Measurements from ENCODE around the gene TIMM22. TPM values are rescaled to one million over a fixed set of nuclear protein-coding genes. Genes with fewer than 3 reads are reported as not detected.

TIMM22 gene
- total and polyA plus RNA-seq, 2 of the 13 experiments (the other 11 are each of a cell fraction or from before 2014, with no cell fraction given) = 6.2 to 15.5 TPM

DNA sequence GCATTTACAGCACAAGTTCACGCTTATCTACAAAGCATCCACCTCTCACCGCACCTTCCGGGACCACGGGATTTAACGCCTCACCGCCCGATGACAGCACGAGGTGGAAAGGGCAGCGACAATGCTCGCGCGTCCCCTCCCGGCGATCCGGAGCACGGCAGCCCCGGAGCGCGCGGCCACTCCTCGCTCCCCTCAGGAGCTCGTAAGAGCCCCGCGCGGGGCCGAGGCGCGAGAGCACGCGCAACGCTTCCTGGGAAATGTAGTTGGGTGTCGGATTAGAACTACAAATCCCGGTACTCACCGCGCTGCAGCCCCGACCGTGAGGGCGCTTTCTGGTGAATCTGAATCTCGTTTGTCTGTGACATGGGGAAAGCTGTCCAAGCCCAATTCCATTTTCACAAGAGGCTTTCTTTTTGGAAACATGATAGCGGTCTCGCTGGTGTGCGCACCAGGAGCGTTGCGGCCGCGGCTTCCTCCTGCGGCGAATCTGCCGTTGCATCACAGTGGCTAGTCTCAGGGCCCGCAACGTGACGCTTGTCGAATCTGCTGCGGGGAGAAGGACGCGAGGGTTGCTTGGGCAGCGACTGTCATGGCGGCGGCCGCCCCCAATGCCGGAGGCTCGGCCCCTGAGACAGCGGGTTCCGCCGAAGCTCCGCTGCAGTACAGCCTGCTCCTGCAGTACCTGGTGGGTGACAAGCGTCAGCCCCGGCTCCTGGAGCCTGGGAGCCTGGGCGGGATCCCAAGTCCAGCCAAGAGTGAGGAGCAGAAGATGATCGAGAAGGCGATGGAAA is at the start of gene TIMM22 (continued):
- TF ChIP-seq, protein P1, sequence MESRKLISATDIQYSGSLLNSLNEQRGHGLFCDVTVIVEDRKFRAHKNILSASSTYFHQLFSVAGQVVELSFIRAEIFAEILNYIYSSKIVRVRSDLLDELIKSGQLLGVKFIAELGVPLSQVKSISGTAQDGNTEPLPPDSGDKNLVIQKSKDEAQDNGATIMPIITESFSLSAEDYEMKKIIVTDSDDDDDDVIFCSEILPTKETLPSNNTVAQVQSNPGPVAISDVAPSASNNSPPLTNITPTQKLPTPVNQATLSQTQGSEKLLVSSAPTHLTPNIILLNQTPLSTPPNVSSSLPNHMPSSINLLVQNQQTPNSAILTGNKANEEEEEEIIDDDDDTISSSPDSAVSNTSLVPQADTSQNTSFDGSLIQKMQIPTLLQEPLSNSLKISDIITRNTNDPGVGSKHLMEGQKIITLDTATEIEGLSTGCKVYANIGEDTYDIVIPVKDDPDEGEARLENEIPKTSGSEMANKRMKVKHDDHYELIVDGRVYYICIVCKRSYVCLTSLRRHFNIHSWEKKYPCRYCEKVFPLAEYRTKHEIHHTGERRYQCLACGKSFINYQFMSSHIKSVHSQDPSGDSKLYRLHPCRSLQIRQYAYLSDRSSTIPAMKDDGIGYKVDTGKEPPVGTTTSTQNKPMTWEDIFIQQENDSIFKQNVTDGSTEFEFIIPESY (CRISPR knock-in tag; IDR thresholded peaks at IDR 0.05) = peak; percentile 82
- peak; percentile 83; the same call in 1 of the 2 replicates for TF ChIP-seq KLF15 (CRISPR knock-in tag; IDR thresholded peaks at IDR 0.05; ENCODE audit: borderline replicate concordance)
- TF ChIP-seq, protein P2, sequence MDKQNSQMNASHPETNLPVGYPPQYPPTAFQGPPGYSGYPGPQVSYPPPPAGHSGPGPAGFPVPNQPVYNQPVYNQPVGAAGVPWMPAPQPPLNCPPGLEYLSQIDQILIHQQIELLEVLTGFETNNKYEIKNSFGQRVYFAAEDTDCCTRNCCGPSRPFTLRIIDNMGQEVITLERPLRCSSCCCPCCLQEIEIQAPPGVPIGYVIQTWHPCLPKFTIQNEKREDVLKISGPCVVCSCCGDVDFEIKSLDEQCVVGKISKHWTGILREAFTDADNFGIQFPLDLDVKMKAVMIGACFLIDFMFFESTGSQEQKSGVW (CRISPR knock-in tag; IDR thresholded peaks at IDR 0.05; ENCODE audit: borderline replicate concordance) = peak; percentile 86; the same call in 1 of the 2 replicates
- peak; percentile 41 for TF ChIP-seq DNMT3B (CRISPR knock-in tag; conservative IDR thresholded peaks at IDR 0.05)
- TF ChIP-seq, protein P3, sequence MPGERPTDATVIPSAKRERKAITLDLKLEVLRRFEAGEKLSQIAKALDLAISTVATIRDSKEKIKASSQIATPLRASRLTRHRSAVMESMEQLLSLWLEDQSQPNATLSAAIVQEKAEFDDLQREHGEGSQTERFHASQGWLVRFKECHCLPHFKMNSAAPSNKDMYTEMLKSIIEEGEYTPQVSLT (CRISPR knock-in tag; IDR thresholded peaks at IDR 0.05; ENCODE audit: borderline replicate concordance, low read depth) = no peak; the same call in 1 of the 2 replicates
- TF ChIP-seq, protein P4, sequence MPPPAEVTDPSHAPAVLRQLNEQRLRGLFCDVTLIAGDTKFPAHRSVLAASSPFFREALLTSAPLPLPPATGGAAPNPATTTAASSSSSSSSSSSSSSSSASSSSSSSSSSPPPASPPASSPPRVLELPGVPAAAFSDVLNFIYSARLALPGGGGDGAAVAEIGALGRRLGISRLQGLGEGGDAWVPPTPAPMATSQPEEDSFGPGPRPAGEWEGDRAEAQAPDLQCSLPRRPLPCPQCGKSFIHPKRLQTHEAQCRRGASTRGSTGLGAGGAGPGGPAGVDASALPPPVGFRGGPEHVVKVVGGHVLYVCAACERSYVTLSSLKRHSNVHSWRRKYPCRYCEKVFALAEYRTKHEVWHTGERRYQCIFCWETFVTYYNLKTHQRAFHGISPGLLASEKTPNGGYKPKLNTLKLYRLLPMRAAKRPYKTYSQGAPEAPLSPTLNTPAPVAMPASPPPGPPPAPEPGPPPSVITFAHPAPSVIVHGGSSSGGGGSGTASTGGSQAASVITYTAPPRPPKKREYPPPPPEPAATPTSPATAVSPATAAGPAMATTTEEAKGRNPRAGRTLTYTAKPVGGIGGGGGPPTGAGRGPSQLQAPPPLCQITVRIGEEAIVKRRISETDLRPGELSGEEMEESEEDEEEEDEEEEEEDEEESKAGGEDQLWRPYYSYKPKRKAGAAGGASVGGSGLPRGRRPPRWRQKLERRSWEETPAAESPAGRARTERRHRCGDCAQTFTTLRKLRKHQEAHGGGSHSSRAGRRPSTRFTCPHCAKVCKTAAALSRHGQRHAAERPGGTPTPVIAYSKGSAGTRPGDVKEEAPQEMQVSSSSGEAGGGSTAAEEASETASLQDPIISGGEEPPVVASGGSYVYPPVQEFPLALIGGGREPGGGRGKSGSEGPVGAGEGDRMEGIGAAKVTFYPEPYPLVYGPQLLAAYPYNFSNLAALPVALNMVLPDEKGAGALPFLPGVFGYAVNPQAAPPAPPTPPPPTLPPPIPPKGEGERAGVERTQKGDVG (CRISPR knock-in tag; IDR thresholded peaks at IDR 0.05; ENCODE audit: borderline replicate concordance) = peak; percentile 87; the same call in 1 of the 2 replicates
- peak; percentile 92 for TF ChIP-seq ZNF20 (CRISPR knock-in tag; IDR thresholded peaks at IDR 0.05)
- peak; percentile 95 for TF ChIP-seq ZNF501 (CRISPR knock-in tag; IDR thresholded peaks at IDR 0.05)
- peak; percentile 62; the same call in 1 of the 2 replicates for TF ChIP-seq ZNF557 (CRISPR knock-in tag; IDR thresholded peaks at IDR 0.05)
- no peak for TF ChIP-seq SSRP1 (CRISPR knock-in tag; IDR thresholded peaks at IDR 0.05)
- TF ChIP-seq HCFC1 (IDR thresholded peaks at IDR 0.05; ENCODE audit: low read depth, low read length) = peak; percentile 84
- TF ChIP-seq, protein P5, sequence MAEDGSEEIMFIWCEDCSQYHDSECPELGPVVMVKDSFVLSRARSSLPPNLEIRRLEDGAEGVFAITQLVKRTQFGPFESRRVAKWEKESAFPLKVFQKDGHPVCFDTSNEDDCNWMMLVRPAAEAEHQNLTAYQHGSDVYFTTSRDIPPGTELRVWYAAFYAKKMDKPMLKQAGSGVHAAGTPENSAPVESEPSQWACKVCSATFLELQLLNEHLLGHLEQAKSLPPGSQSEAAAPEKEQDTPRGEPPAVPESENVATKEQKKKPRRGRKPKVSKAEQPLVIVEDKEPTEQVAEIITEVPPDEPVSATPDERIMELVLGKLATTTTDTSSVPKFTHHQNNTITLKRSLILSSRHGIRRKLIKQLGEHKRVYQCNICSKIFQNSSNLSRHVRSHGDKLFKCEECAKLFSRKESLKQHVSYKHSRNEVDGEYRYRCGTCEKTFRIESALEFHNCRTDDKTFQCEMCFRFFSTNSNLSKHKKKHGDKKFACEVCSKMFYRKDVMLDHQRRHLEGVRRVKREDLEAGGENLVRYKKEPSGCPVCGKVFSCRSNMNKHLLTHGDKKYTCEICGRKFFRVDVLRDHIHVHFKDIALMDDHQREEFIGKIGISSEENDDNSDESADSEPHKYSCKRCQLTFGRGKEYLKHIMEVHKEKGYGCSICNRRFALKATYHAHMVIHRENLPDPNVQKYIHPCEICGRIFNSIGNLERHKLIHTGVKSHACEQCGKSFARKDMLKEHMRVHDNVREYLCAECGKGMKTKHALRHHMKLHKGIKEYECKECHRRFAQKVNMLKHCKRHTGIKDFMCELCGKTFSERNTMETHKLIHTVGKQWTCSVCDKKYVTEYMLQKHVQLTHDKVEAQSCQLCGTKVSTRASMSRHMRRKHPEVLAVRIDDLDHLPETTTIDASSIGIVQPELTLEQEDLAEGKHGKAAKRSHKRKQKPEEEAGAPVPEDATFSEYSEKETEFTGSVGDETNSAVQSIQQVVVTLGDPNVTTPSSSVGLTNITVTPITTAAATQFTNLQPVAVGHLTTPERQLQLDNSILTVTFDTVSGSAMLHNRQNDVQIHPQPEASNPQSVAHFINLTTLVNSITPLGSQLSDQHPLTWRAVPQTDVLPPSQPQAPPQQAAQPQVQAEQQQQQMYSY (CRISPR knock-in tag; IDR thresholded peaks at IDR 0.05) = 0 out of 2 replicates have a peak, but pooled peaks have one; percentile 20
- TF ChIP-seq SP140L (CRISPR knock-in tag; IDR thresholded peaks at IDR 0.05; ENCODE audit: borderline replicate concordance) = peak; percentile 74; the same call in 1 of the 2 replicates
- TF ChIP-seq IKZF4 (CRISPR knock-in tag; IDR thresholded peaks at IDR 0.05; ENCODE audit: borderline replicate concordance, low read depth, not compliant biosample characterization) = peak; percentile 50
- TF ChIP-seq MAF1 (CRISPR knock-in tag; IDR thresholded peaks at IDR 0.05; ENCODE audit: borderline replicate concordance) = peak; percentile 72; the same call in 1 of the 2 replicates
- TF ChIP-seq ZNF33B (CRISPR knock-in tag; IDR thresholded peaks at IDR 0.05) = peak; percentile 43
- peak; percentile 83 for TF ChIP-seq IRF2 (CRISPR knock-in tag; IDR thresholded peaks at IDR 0.05)
- no peak for TF ChIP-seq ZNF737 (CRISPR knock-in tag; IDR thresholded peaks at IDR 0.05; ENCODE audit: borderline replicate concordance)
